B cell (primary cell): ENCODE results near the gene SMPX. TPM values are rescaled to one million over a fixed set of nuclear protein-coding genes. Genes with fewer than 3 reads are reported as not detected.

Experiments
- ATAC-seq: fragments of 200-7000 bp; cut with Tn5 transposase; one replicate; pipeline ENCODE4 v1.10.0; 2021; ENCODE audit warnings: low read depth, mild to moderate bottlenecking, moderate number of reproducible peaks, moderate library complexity
- CTCF ChIA-PET: fragments of 350-600 bp; sonication (Branson Sonifier 250); formaldehyde crosslinking; loops from one replicate; lab custom pipeline; 2021; ENCODE audit warnings: antibody characterized with exemption, inconsistent platforms; lab: Charles Lee
- POLR2A ChIA-PET: fragments of 350-600 bp; sonication (Branson Sonifier 250); formaldehyde crosslinking; loops from one replicate; lab custom pipeline; 2021; ENCODE audit warnings: antibody characterized with exemption; lab: Charles Lee
- DNase-seq: peaks from one replicate; pipeline ENCODE4 v3.0.0; 2013
- H2AFZ ChIP-seq: 2 replicates; pipeline ENCODE4 v1.6.1; 2012; ENCODE audit warnings: mild to moderate bottlenecking, low read depth, low read length; ENCODE audit not compliant: insufficient read depth, poor library complexity, severe bottlenecking
- H3K27ac ChIP-seq, 2 donors: 1 replicate in 1 of 2; 2 replicates in 1 of 2; pipeline ENCODE4 v1.5.1; 2012 to 2013; ENCODE audit warnings: low read length in 2 of 2, mild to moderate bottlenecking in 2 of 2, moderate library complexity in 1 of 2
- H3K27me3 ChIP-seq, 4 experiments: fragments of 200-600 bp in 1 of 4; sonication (generic) in 1 of 4; replicated peaks in 1 of 4; 1 replicate in 2 of 4; 2 replicates in 2 of 4; pipeline versions ENCODE4 v1.6.1 to v1.7.0; 2013 to 2016; ENCODE audit warnings: low read length in 3 of 4, mild to moderate bottlenecking in 2 of 4, mixed read lengths in 1 of 4, moderate library complexity in 1 of 4; ENCODE audit not compliant: insufficient read depth in 4 of 4, control insufficient read depth in 3 of 4; ENCODE audit errors: control extremely low read depth in 1 of 4
- H3K36me3 ChIP-seq, 2 experiments: replicated peaks in 1 of 2; 1 replicate in 1 of 2; 2 replicates in 1 of 2; pipeline versions ENCODE4 v1.6.1 to v1.7.1; 2013; ENCODE audit warnings: low read length in 1 of 2; ENCODE audit not compliant: insufficient read depth in 2 of 2, control insufficient read depth in 1 of 2; ENCODE audit errors: control extremely low read depth in 1 of 2, extremely low read depth in 1 of 2
- H3K4me1 ChIP-seq, 2 donors: fragments of 200-600 bp in 1 of 2; sonication (generic) in 1 of 2; 1 replicate in 1 of 2; 2 replicates in 1 of 2; pipeline versions ENCODE4 v1.5.1 to v1.6.1; 2013 to 2017; ENCODE audit warnings: low read length in 2 of 2; ENCODE audit not compliant: control insufficient read depth in 2 of 2, insufficient read depth in 2 of 2
- H3K4me2 ChIP-seq: replicated peaks from 2 replicates; pipeline ENCODE3; 2012; ENCODE audit warnings: mild to moderate bottlenecking, low read depth, low read length; ENCODE audit not compliant: poor library complexity, severe bottlenecking
- H3K4me3 ChIP-seq, 5 experiments: fragments of 200-600 bp in 1 of 5; sonication (generic) in 1 of 5; 1 replicate in 3 of 5; 2 replicates in 2 of 5; pipeline versions ENCODE4 v1.5.1 to v1.7.0; 2011 to 2016; ENCODE audit warnings: low read length in 4 of 5, mild to moderate bottlenecking in 4 of 5, low read depth in 2 of 5, control low read depth in 1 of 5, moderate library complexity in 1 of 5; ENCODE audit not compliant: insufficient read depth in 1 of 5; ENCODE audit errors: control extremely low read depth in 1 of 5, extremely low read depth in 1 of 5
- H3K79me2 ChIP-seq: fragments of 200-600 bp; sonication (generic); one replicate; pipeline ENCODE4 v1.6.0; 2016; ENCODE audit warnings: low read length; ENCODE audit not compliant: control insufficient read depth, insufficient read depth
- H3K9ac ChIP-seq: fragments of 200-600 bp; sonication (generic); 2 replicates; pipeline ENCODE4 v1.6.1; 2017; ENCODE audit warnings: mild to moderate bottlenecking, low read length, moderate library complexity
- H3K9me3 ChIP-seq, 3 donors: one replicate each; pipeline versions ENCODE4 v1.6.1 to v1.7.1; 2013; ENCODE audit warnings: low read length in 2 of 3; ENCODE audit not compliant: control insufficient read depth in 2 of 3, insufficient read depth in 1 of 3; ENCODE audit errors: control extremely low read depth in 1 of 3
- H4K20me1 ChIP-seq: 2 replicates; pipeline ENCODE4 v1.6.0; 2012; ENCODE audit warnings: mild to moderate bottlenecking, low read length; ENCODE audit not compliant: insufficient read depth, control insufficient read depth, poor library complexity, severe bottlenecking
- H3K27ac Mint-ChIP-seq: one replicate; pipeline ENCODE4 v1.8.0; 2021; ENCODE audit warnings: mixed read lengths
- H3K27me3 Mint-ChIP-seq: one replicate; pipeline ENCODE4 v1.8.0; 2021; ENCODE audit warnings: mixed read lengths
- H3K4me1 Mint-ChIP-seq: one replicate; pipeline ENCODE4 v1.8.0; 2021; ENCODE audit warnings: mixed read lengths
- H3K4me3 Mint-ChIP-seq: one replicate; pipeline ENCODE4 v1.8.0; 2021; ENCODE audit warnings: mixed read lengths
- H3K9me3 Mint-ChIP-seq: one replicate; pipeline ENCODE4 v1.8.0; 2022; ENCODE audit warnings: mixed read lengths; ENCODE audit not compliant: insufficient read depth
- CTCF ChIP-seq: fragments of 200-600 bp; IDR thresholded peaks from one replicate; pipeline ENCODE4 v1.8.0; 2022; ENCODE audit warnings: antibody characterized with exemption, mild to moderate bottlenecking
- EZH2 ChIP-seq: IDR thresholded peaks from 2 replicates; pipeline ENCODE4 v1.6.1; 2012; ENCODE audit warnings: borderline replicate concordance, low read depth, mild to moderate bottlenecking, moderate library complexity, low read length; ENCODE audit not compliant: insufficient read depth, poor library complexity, severe bottlenecking
- WGBS: methylation state at CpG from one replicate; pipeline ENCODE4 v1.1.5; 2013; ENCODE audit warnings: missing lambda C conversion rate; ENCODE audit not compliant: insufficient coverage; 5-methylcytosine and 5-hydroxymethylcytosine counted together
- intact Hi-C: fragments of 100-400 bp; cut with micrococcal nuclease; formaldehyde crosslinking; loops from one replicate; pipeline ENCODE4 v1.10.0; 2022
- polyA plus RNA-seq: library from polyadenylated mRNA; depleted of rRNA; stranded (reverse); fragments of >200 nt; gene quantifications from 2 replicates; pipeline ENCODE4 v1.2.3, GENCODE V29; 2012
- total RNA-seq, 2 donors: library from RNA; stranded (reverse); fragments of 120-200 nt in 1 of 2; gene quantifications; 1 replicate in 1 of 2; 2 replicates in 1 of 2; pipeline versions ENCODE4 v1.2.3 to v1.2.4, GENCODE V29; 2013 to 2022

SMPX gene
- total and polyA plus RNA-seq, 2 donors (not counting 1 experiment from before 2014, with no cell fraction given) = not detected

GRCh38 chrX:21666679-21667078 lies 91.2 kb downstream of the SMPX start:
- Histone ChIP-seq H3K27ac (no peak overlapping the region), H3K79me2 (no peaks in the 10 kb centered on the region), H3K27me3 (no peaks in the 10 kb centered on the region), H3K9me3 (no peaks in the 10 kb centered on the region), H3K4me3 (no peak overlapping the region), H3K4me2 (no peak overlapping the region), H3K9ac (no peak overlapping the region), H2AFZ (no peak overlapping the region), H3K4me1 (no peaks in the 10 kb centered on the region), H4K20me1 (no peaks in the 10 kb centered on the region), H3K36me3 (no peaks in the 10 kb centered on the region)
- ATAC-seq (no peak), DNase-seq (no peak)
- H3K9me3 Mint-ChIP-seq = no peaks in the 10 kb centered on the region
- no CpG with 5 or more reads among the region's 4 CpGs for WGBS
- TF ChIP-seq EZH2 (no peak), CTCF (no peak)
- no peak overlapping the region for H3K27ac Mint-ChIP-seq
- no peak overlapping the region for H3K4me3 Mint-ChIP-seq
- ChIA-PET POLR2A (no interaction called here), CTCF (no interaction called here)
- H3K27me3 Mint-ChIP-seq = peaks cover 11% of the 10 kb centered on the region
- intact Hi-C loops = no loop called here
- H3K4me1 Mint-ChIP-seq = no peaks in the 10 kb centered on the region

GRCh38 chrX:21666252-21666651 lies 91.7 kb downstream of the SMPX start:
- Histone ChIP-seq H3K4me1 (no peaks in the 10 kb centered on the region), H4K20me1 (no peaks in the 10 kb centered on the region), H3K27me3 (no peaks in the 10 kb centered on the region), H3K79me2 (no peaks in the 10 kb centered on the region), H2AFZ (no peak overlapping the region), H3K36me3 (no peaks in the 10 kb centered on the region), H3K4me3 (no peak overlapping the region), H3K9ac (no peak overlapping the region), H3K27ac (no peak overlapping the region), H3K9me3 (no peaks in the 10 kb centered on the region), H3K4me2 (no peak overlapping the region)
- no CpG with 5 or more reads among the region's 4 CpGs for WGBS
- ChIA-PET POLR2A (no interaction called here), CTCF (no interaction called here)
- intact Hi-C loops = no loop called here
- no peaks in the 10 kb centered on the region for H3K9me3 Mint-ChIP-seq
- TF ChIP-seq EZH2 (no peak), CTCF (no peak)
- H3K4me1 Mint-ChIP-seq = no peaks in the 10 kb centered on the region
- DNase-seq = no peak
- H3K27me3 Mint-ChIP-seq = peaks cover 11% of the 10 kb centered on the region
- ATAC-seq = no peak
- H3K4me3 Mint-ChIP-seq = no peak overlapping the region
- H3K27ac Mint-ChIP-seq = no peak overlapping the region
